Panc1 (cell line): ENCODE results near the gene ADAM12. TPM values are rescaled to one million over a fixed set of nuclear protein-coding genes. Genes with fewer than 3 reads are reported as not detected.

Experiments
- ATAC-seq: fragments of 200-7000 bp; cut with Tn5 transposase; 2 replicates; pipeline ENCODE4 v1.9.1; 2020; ENCODE audit warnings: mild to moderate bottlenecking, moderate library complexity
- BruUV-seq: library from RNA; stranded (reverse); fragments of 400-500 nt; replicated peaks from 2 replicates; lab custom pipeline; 2021; lab: Mats Ljungman, UMichigan
- CTCF ChIA-PET: fragments of 300-600 bp; sonication (Branson Sonifier 250); formaldehyde crosslinking; loops from one replicate; lab custom pipeline; 2022; ENCODE audit warnings: antibody characterized with exemption; lab: Charles Lee
- POLR2A ChIA-PET: fragments of 300-600 bp; sonication (Branson Sonifier 250); formaldehyde crosslinking; loops from one replicate; lab custom pipeline; 2022; ENCODE audit warnings: antibody characterized with exemption; lab: Charles Lee
- DNase-seq: peaks from one replicate; pipeline ENCODE4 v3.0.0-alpha.2; 2010; ENCODE audit warnings: low read depth, low spot score
- H3K27ac ChIP-seq: 2 replicates; pipeline ENCODE4 v1.5.1; 2011; ENCODE audit warnings: mild to moderate bottlenecking, low read length, inconsistent platforms
- H3K27me3 ChIP-seq: fragments of 200-500 bp; sonication (Bioruptor generic); 2 replicates; pipeline ENCODE4 v1.6.0; 2014; ENCODE audit warnings: low read length, inconsistent platforms; ENCODE audit not compliant: control insufficient read depth, insufficient read depth
- H3K36me3 ChIP-seq: fragments of 200-500 bp; sonication (Bioruptor generic); 2 replicates; pipeline ENCODE4 v1.5.1; 2014; ENCODE audit warnings: inconsistent platforms, mild to moderate bottlenecking, low read length, moderate library complexity; ENCODE audit not compliant: control insufficient read depth, insufficient read depth
- H3K4me1 ChIP-seq: 2 replicates; pipeline ENCODE4 v1.5.1; 2011; ENCODE audit warnings: inconsistent platforms, mild to moderate bottlenecking, low read length, moderate library complexity; ENCODE audit not compliant: control insufficient read depth, insufficient read depth
- H3K4me3 ChIP-seq, 2 experiments: 2 replicates each; pipeline ENCODE4 v1.5.1; 2011 to 2012; ENCODE audit warnings: low read depth in 2 of 2, low read length in 2 of 2, mild to moderate bottlenecking in 2 of 2, inconsistent platforms in 1 of 2, moderate library complexity in 1 of 2
- H3K9me3 ChIP-seq: fragments of 200-500 bp; sonication (Bioruptor generic); 2 replicates; pipeline ENCODE4 v1.5.1; 2014; ENCODE audit warnings: low read depth, mild to moderate bottlenecking, inconsistent platforms, low read length, moderate library complexity; ENCODE audit not compliant: control insufficient read depth, insufficient read depth
- CTCF ChIP-seq: fragments of 450-650 bp; IDR thresholded peaks from 2 replicates; pipeline ENCODE4 v1.5.1; 2017; ENCODE audit warnings: mild to moderate bottlenecking
- POLR2AphosphoS5 ChIP-seq: IDR thresholded peaks from 2 replicates; pipeline ENCODE4 v1.6.1; 2012; ENCODE audit warnings: mild to moderate bottlenecking, low read depth, low read length, moderate library complexity
- REST ChIP-seq, 2 experiments: IDR thresholded peaks; 2 replicates each; pipeline ENCODE4 v1.6.1; 2011 to 2012; ENCODE audit warnings: low read depth in 2 of 2, control low read depth in 1 of 2, low read length in 1 of 2, mild to moderate bottlenecking in 1 of 2, moderate library complexity in 1 of 2; ENCODE audit not compliant: insufficient read depth in 1 of 2
- SIN3A ChIP-seq: IDR thresholded peaks from 2 replicates; pipeline ENCODE4 v1.6.1; 2012; ENCODE audit warnings: low read depth, mild to moderate bottlenecking, low read length, moderate library complexity, borderline replicate concordance; ENCODE audit not compliant: insufficient read depth
- TCF7L2 ChIP-seq: IDR thresholded peaks from 2 replicates; pipeline ENCODE4 v1.6.1; 2011; ENCODE audit warnings: mild to moderate bottlenecking, low read depth, low read length, inconsistent platforms
- in situ Hi-C: cut with HindIII; loops from 2 replicates; pipeline ENCODE4 v1.10.0; 2016; ENCODE audit warnings: low sequenced_read_pairs, low pct_unique_long_range_greater_than_20kb
- intact Hi-C: fragments of 100-400 bp; cut with micrococcal nuclease; formaldehyde crosslinking; loops from one replicate; pipeline ENCODE4 v1.10.0; 2022; ENCODE audit not compliant: unreplicated experiment
- total RNA-seq: library from RNA; stranded (reverse); gene quantifications from one replicate; pipeline ENCODE4 v1.2.1, GENCODE V29; 2021; ENCODE audit not compliant: unreplicated experiment

Gene ADAM12
- total RNA-seq, 1 experiment from 2014 or later: 0.10 TPM

- Histone ChIP-seq H3K4me1 (no peaks in the 10 kb centered on the region), H3K27me3 (no peaks in the 10 kb centered on the region), H3K9me3 (no peaks in the 10 kb centered on the region), H3K4me3 (no peak overlapping the region), H3K27ac (no peak overlapping the region), H3K36me3 (no peaks in the 10 kb centered on the region)
- in situ Hi-C loops: no loop called here
- ATAC-seq (no peak), DNase-seq (no peak)
- intact Hi-C loops: no loop called here
- CTCF ChIA-PET: interaction anchor here (0.7 to 0.9 kb wide), 3 partner anchors 14 to 866 kb away, joined by 3 to 8 read pairs (median 4); no protein-coding TSS in a partner anchor
- BruUV-seq: no TSS peak
- TF ChIP-seq TCF7L2: no peak
- TF ChIP-seq POLR2AphosphoS5: no peak
- TF ChIP-seq CTCF: no peak
- no peak for TF ChIP-seq SIN3A
- TF ChIP-seq REST (IDR thresholded peaks at IDR 0.05; ENCODE audit: insufficient read depth in 1 of 2, low read depth in 2 of 2, low read length in 1 of 2): no peak
- POLR2A ChIA-PET: no interaction called here
These were observed 256.9 kb downstream of the ADAM12 start for GRCh38 chr10:126131341-126131740.

GRCh38 chr10:126130271-126130710 lies 258.0 kb downstream of the ADAM12 start:
- Histone ChIP-seq H3K27me3 (no peaks in the 10 kb centered on the region), H3K36me3 (no peaks in the 10 kb centered on the region), H3K9me3 (no peaks in the 10 kb centered on the region), H3K27ac (no peak overlapping the region), H3K4me3 (no peak overlapping the region), H3K4me1 (no peaks in the 10 kb centered on the region)
- POLR2A ChIA-PET: no interaction called here
- in situ Hi-C loops (no loop called here), intact Hi-C loops (no loop called here)
- CTCF ChIA-PET: no interaction called here
- ATAC-seq (no peak), DNase-seq (no peak)
- BruUV-seq: no TSS peak
- TF ChIP-seq CTCF: no peak
- no peak for TF ChIP-seq POLR2AphosphoS5
- TF ChIP-seq REST (IDR thresholded peaks at IDR 0.05; ENCODE audit: insufficient read depth in 1 of 2, low read depth in 2 of 2, low read length in 1 of 2): no peak
- TF ChIP-seq TCF7L2: no peak
- no peak for TF ChIP-seq SIN3A
